Activated CD8-positive, alpha-beta memory T cell treated with anti-CD3 and anti-CD28 coated beads for 24 hours (primary cell): ENCODE measurements around the gene LEPROT.
A peak's percentile ranks its signal among the peaks of the same experiment; 100 is the strongest.

Source experiments
- DNase-seq: peaks from one replicate; pipeline ENCODE4 v3.0.0-alpha.2; 2020

Gene LEPROT

GRCh38 chr1:65412984-65413375 lies 7.5 kb upstream of the LEPROT start:
- no peak for DNase-seq

GRCh38 chr1:65414538-65414937 lies 5.9 kb upstream of the LEPROT start:
- no peak for DNase-seq

GRCh38 chr1:65416767-65417166 lies 3.7 kb upstream of the LEPROT start:
- DNase-seq: no peak

GRCh38 chr1:65417729-65418128 lies 2.7 kb upstream of the LEPROT start:
- DNase-seq: no peak

GRCh38 chr1:65418522-65419185 lies 1.8 kb upstream of the LEPROT start:
- no peak for DNase-seq

GRCh38 chr1:65419681-65420589 lies 533 bp upstream of the LEPROT start:
- DNase-seq: peak; percentile 98

GRCh38 chr1:65421351-65422025 lies 1.0 kb downstream of the LEPROT start:
- DNase-seq: no peak

- DNase-seq: no peak
Observed at GRCh38 chr1:65422241-65423203, 2.1 kb downstream of the LEPROT start.

- DNase-seq: no peak
Observed at GRCh38 chr1:65423884-65424572, 3.6 kb downstream of the LEPROT start.

GRCh38 chr1:65424573-65424889 lies 4.1 kb downstream of the LEPROT start:
- DNase-seq: no peak

GRCh38 chr1:65425006-65425405 lies 4.5 kb downstream of the LEPROT start:
- no peak for DNase-seq

GRCh38 chr1:65425697-65426096 lies 5.2 kb downstream of the LEPROT start:
- no peak for DNase-seq

- no peak for DNase-seq
Observed at GRCh38 chr1:65429078-65429477, 8.6 kb downstream of the LEPROT start.

GRCh38 chr1:65429806-65430205 lies 9.3 kb downstream of the LEPROT start:
- no peak for DNase-seq

- DNase-seq: no peak
Observed at GRCh38 chr1:65431111-65431705, 10.7 kb downstream of the LEPROT start.

- no peak for DNase-seq
Observed at GRCh38 chr1:65432918-65433317, 12.4 kb downstream of the LEPROT start.

GRCh38 chr1:65434255-65434654 lies 13.8 kb downstream of the LEPROT start:
- no peak for DNase-seq

GRCh38 chr1:65434760-65435159 lies 14.3 kb downstream of the LEPROT start:
- no peak for DNase-seq

GRCh38 chr1:65435987-65436386 lies 15.5 kb downstream of the LEPROT start:
- DNase-seq: no peak

- DNase-seq: no peak
Observed at GRCh38 chr1:65437616-65438015, 17.1 kb downstream of the LEPROT start.

- no peak for DNase-seq
Observed at GRCh38 chr1:65440322-65440900, 19.9 kb downstream of the LEPROT start.
